HG02759 (cell line): Measurements from ENCODE around the gene GRK2.
"Not testable (repeated sequence)": the region's sequence is repeated elsewhere in the genome, so short reads cannot be mapped to it uniquely, and the experiment has no call there.

ENCODE experiments used
- ATAC-seq: cut with Tn5 transposase; IDR thresholded peaks from one replicate; pipeline ENCODE4 v1.9.1; 2021; ENCODE audit warnings: mild to moderate bottlenecking, moderate library complexity; ENCODE audit not compliant: unreplicated experiment

The GRK2 gene

DNA sequence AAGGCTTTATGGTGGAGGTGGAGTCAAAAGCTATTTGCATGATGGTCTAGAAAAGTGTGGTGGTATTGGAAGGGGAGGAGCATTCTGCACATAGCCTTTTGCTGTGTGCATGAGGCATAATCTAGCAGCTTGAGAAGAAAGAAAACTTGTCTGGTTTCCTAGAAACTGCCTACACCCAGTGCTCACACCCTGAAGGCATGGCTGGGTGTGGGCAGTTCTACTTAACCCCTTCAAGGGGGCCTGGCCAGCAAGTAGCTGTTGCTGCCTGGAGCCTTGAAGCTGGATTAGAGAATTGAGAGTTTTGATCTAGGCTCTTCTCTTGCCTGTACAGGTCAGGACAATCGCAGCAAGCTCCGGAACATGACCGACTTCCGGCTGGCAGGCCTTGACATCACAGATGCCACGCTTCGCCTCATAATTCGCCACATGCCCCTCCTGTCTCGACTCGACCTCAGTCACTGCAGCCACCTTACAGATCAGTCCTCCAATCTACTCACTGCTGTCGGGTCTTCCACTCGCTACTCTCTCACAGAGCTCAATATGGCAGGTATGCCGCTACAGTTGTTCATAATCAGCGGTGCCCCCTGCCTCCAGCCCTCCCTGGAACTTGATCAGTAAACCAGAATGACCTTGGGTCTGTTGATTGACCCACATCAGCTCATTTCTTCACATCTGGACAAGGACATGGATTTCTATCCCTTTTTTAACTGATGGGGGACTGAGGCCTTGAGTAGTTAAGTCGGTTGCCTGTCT is 12.2 kb upstream of the GRK2 start:
- no peak for ATAC-seq

DNA sequence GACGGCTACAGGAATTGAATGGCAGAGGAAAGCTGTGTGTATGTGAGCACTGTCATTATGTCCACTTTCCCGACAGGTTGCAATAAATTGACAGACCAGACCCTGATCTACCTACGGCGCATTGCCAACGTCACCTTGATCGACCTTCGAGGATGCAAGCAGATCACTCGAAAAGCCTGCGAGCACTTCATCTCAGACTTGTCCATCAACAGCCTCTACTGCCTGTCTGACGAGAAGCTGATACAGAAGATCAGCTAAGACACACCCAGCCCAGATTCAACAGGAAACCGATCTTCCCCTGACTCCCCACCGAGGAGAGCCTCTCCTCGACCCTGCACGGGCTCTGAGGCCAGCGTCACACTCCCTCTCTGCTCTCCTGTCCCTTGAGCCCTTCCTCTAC is 11.5 kb upstream of the GRK2 start:
- no peak for ATAC-seq

DNA sequence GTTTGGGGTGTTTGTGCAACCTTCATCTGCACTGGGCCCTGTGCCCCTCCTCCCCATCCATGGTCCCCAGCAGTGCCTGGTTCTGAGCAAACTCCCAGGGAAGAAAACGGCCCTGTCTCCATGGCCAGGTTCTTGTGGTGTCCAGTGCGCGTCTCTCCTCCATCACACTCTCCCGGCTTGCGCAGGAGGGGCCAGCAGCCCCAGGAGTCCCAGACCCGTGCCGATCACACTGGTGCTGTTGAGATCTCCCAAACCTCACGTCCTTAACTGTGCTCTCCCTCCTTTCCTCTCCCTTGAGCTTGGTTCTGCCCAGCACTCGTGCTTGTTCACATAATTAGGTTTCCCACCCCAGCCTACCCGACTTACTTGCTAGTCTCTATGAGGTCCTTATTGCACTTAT is 10.9 kb upstream of the GRK2 start:
- ATAC-seq: no peak

DNA sequence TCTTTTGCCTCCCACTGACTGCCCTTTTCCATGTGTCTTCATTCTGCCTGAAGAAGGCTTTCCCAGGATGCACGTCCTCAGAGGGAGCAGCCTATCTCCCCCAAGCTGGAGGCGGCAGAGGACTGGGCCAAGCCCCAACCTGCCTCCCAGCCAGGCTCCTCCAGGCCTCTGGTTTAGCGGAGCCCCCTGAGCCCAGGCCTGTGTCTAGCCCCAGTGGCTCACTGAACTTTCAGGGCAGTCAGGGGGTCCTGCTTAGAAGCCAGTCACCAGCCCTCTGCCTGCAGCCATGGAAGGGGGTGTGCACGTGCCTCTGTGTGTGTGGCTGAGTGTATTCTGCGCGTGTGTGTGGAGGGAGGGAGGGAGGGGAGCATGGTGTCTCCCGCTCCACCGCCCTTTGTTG is 10.4 kb upstream of the GRK2 start:
- ATAC-seq: no peak

DNA sequence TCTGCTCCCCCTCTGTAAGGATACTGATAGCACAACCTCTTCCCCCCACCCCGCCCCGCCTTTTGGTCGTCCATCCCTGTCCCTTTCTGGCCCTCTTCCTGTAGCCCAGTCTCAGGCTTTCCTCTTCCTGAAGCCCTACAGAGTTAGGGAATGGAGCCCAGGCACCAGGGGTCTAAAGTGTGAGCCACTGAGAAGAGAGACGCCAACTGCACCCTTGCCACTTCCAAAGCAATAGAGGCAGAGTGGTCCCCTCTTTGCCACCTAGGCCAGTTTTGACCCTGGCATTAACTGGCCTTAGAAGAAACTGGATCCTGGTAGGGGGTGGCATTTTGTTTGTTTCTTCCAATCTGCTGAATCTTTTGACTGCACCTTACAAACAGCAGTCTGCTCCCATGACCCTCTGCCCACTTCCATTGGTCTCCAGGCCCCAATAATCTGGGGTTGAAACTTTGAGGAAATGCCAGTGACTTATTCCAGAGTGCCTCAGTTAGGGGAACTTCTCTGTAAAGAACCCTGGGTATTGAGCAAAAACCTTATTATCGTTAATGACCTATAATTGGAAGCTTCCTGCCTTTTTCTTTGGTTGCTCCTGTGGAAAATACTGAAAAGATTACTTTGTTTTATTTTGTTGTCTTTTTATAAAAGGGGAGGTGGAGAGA is 9.7 kb upstream of the GRK2 start:
- no peak for ATAC-seq

DNA sequence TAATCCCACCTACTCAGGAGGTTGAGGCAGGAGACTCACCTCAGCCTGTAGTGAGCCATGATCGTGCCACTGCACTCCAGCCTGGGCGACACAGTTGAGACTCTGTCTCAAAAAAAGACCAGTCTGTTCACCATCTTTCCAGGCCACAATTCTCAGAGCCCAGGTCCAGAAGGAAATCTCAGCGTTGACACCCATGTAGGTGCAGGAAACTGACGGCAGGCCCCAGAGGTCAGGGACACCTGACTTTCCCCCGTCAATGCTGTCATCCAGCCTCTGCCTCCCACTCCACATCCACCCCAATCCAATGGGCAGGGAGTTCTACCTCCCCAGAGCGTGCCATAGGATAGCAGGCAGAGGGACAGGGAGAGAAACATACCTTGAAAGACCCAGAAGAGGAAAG is 5.9 kb upstream of the GRK2 start:
- ATAC-seq: no peak

DNA sequence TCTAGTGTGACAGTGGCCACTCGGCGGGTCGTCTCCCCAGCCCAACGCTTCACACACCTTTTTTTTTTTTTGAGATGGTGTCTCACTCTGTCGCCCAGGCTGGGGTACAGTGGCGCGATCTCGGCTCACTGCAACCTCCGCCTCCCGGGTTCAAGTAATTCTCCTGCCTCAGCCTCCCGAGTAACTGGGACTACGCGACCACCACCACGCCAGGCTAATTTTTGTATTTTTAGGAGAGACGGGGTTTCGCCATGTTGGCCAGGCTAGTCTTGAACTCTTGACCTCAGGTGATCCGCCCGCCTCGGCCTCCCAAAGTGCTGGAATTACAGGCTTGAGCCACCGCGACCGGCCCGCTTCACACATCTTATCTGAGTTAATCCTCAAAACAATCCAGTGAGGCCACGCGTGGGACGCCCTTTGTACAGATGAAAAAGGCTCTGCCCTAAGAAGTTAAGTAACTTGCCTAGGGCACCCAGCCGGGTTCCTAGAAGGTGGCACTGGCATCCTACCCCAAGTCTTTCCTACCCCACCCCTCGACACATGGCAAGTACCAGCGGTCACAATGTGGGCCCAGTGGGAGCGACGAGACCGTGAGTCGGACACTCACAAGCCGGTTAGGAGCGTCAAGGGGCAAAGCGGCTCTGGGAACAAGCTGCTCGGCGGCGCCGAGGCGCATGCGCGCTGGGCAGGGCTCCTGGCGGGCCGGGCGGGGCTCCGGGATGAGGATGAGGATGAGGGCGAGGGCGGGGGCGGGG is 5.2 kb upstream of the GRK2 start:
- ATAC-seq: not testable (repeated sequence)

DNA sequence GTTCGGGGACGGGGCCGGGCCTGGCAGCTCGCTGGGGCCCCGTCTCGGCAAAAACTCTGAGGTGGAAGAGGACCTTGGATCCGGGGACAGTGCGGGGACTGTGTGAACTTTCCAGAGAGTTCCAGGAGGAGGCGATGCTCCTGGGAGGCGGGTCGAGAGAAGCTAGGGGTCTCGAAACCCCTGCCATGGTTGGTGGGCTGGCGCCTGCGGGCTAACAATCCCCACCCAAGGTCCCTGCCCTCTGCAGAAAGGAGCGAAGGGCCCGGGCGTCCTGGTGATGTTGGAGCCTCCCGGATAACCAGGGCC is 4.7 kb upstream of the GRK2 start:
- no peak for ATAC-seq

DNA sequence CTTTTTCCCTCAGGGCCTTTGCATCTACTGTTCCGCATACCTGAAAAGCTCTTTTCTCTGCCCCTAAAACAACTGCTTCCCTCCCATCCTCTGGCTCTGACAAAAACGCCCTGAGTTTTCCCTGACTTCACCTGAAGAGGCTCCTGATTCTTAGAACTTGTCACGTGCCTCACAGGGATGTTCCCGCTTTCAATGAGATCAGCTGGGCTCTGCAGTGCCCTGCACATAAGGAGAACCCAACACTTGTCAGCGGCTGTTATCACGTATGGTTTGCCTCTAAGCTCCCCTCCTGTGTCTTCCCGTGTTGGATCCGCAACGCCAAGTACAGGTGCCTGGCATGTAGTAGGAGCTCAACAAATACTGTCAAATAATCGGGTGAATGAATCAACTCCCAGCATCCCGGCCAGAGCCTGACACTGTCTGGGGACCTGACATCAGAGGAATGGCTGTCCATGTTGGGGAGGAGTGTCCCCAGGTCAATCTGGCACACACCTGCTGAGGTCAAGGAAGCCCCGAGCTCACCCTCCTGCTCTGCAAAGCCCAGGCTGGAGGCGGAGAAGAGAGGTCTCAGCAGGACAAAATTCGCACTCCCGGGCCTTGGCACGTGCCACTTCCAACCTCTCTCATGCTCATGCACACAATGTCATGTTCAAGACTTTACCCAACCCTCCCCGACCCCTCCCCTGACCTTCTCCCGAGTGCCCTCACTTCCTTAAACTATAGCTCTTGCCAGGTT is 4.2 kb upstream of the GRK2 start:
- no peak for ATAC-seq

DNA sequence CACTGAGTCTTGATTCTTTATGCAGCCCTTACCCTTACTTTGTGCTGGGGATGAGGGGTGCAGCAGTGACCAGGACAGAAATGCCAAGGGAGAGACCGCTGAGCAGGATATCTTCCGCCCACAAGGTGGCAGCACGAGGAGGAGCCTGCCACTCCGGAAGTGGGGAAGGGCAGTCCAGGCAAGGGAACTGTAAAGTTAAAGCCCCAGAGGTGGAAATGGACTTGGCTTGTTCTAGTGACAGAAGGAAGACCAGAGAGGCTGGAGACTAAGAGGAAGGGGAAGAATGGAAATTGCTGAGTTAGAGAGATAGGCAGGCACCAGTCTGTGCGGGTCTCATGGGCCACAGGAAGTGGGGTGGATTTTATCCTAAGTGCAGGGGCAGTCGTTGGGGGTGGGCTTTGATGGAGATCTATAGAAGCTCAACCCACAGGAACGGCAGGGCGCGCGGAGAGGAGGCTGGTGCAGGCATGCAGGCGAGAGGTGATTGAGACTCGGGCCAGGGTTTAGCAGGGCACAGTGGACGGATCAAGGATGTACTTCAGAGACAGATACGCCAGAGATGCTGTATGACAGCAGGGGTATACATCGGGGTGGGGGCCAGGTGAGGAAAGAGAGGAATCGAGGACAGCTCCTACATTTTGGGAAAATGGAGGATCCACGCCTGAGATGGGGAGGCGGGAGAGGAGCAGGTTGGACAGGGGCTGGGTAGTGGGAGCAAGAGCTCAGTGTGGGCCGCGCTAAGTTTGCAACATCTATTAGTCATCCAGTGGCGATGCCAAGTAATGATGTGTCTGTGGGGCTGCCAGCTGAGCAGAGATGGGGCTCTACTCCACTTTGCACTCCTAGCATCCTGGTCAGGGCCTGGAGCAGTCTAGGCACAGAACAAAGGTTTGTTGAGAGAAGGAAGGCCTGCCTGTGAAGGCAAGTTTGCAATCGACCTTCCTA is 3.3 kb upstream of the GRK2 start:
- ATAC-seq: no peak

DNA sequence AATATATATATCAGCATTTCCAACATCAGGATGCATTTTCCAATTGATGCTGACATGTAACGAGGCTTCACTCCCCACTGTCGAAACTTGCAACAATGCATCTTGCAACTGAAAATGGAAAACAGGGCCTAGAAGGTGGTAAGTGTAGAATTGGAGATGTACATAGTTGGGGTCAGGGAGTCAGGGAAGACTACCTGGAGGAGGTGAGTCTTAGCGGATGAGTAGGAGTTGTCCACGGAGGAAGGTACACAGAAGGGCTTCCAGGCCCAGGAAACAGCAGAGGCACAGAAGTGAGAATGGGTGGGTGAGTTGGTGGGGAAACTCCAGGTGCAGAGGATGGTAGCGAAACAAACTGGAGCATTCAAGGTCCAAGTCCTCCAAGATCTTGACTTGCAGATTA is 2.0 kb upstream of the GRK2 start:
- no peak for ATAC-seq

DNA sequence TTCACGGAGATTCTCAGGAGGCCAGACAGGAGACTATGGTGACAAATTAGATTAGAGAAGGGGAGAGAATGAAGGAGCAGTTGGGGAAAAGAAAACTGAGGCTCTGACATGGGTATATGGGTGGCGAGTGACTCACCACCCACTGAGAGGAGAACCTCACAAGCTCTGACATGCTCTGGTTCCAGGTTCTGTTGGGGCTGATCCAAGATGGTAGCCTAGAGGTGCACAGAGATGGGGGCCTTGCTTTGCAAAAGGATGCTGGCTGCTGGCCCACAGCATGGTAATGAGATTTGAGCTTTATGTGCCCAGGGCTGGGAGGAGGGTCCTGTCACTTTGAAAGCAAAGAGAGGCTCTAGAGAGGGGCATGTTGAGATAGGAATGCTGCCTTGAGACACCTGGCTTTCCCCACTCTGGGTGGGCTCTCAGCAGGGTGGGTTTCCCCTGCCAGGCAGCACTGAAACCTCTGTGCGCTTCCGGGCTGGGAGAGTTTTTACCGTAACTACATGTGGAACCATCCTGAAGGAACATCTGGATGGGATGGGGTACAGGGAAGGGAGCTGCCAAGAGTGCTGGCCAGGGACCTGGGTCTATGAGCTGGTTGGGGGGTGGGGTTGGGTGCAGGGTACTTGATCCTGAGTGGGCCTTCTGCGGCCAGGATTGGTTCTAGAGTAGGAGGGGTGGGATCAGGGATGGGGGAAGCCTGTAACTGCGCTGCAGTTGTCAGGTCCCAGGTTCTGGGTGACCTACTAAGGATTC is 1.2 kb upstream of the GRK2 start:
- no peak for ATAC-seq

DNA sequence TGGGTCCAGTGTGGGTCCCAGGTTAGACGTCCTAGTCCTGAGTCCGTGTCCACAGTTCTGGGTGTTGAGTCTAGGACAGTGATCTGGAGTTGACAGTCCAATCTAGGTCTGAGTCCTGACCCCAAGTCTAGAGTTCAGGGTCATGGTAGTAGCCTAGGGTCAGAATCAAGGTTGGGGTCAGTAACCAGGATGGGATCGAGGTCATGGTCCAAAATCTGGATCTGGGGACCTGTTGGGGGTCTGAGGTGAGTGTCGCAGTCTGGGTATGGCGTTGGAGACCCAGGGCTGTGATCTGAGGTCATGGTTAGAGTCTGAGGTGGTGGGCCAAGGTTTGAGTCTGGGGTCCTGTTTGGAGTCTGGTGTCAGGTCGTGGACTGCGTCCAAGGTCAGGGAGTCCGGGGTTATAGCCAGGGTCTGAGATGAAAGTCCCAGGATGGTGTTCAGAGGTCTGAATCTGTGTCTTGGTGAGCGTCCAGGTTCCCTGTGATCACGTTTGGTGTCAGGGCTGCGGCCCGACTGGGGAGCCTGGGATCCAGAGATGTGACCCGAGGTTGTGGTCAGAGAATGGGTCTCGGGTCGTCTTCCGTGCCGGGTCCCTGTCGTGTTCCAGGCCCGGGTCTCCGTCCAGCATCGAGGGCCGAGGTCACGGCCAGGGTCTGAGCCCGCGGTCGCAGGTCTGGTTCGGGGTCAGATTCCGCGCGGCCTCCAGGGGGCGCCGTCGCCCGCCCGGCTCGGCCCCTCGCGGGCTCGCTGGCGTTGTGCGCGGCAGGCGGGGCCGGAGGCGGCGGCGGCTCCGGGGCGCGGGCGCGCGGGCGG is 432 bp upstream of the GRK2 start:
- peak; percentile 40 for ATAC-seq

DNA sequence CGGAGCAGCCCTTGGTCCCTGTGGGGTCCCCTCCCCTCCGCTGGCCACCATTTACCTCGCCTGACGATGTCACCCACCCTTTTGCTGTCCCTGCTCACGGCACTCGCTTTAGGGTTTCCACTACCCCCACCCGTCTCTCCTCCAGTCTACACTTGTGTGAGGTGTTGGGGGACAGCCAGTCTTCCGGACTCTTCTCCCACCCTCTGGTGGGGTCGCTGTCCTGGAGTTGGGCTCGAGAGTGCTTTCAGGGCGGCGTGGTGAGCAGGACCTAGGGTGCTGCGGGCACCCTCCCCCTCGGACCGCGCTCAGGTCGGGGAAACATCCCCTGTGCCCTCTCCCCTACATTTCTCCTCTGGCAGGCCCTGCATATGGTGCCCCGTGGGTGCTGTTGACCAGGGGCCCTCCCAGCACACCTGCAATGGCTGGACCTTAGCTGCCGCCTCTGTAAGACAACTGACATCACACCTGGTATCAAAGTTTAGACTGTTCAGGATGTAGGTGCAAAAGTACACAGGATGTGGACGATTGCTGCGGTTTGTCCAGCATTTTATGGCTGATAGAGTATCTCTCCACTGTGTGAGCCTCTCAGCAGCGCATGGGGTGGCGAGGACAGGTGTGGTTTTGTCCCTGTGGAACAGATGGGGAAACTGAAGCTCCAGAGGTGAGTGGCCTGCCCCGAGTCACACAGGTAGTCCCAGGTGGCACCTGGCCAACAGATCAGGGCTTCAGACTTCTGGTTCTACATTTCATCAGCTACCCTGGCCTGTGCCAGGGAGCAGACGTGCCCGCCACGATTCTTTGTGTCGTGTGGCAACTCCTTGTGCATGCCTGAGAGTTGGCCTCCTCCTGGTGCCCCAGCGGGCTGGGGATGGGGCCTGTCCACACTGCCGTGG is 1.2 kb downstream of the GRK2 start:
- no peak for ATAC-seq

DNA sequence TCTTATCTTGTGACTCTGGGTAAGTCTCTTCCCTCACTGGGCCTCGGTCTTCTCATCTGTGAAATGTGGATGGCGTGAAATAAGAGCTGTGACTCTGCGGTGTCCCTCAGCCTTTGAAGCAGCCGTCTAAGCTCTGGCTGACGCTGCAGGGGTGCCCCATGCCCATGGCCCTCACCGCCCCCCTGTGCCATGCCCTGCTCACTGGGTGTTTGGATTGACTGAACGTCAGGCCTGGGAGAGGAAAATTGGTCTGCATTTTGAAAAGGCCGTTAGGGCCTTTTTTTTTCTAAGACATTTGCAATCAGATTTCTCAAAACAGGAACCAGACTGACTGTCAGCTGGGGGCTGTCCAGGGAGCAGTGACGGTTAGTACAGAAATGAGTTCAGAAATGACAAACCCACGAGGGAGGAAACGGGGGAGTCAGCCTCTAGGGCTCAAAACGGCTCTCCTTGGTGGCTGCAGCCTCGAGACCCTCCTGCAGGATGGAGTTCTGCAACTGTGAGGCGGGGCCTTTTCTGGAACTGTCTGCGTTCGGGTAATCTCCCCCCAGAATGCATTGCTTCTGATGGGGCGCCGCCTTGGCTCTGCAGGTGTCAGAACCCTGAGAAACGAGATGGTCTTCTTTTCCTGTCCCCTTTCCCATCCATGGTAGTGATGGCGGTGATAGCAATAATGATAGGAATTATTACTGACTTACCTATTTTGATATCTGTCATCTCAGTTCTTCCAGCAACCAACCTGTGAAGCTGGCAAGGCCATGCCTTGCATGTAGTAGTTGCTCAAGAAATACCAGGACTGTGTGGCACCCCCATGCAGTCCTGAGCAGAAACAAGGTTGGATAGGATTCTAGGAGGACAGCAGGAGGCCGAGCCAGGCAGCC is 2.0 kb downstream of the GRK2 start:
- peak; percentile 37 for ATAC-seq

DNA sequence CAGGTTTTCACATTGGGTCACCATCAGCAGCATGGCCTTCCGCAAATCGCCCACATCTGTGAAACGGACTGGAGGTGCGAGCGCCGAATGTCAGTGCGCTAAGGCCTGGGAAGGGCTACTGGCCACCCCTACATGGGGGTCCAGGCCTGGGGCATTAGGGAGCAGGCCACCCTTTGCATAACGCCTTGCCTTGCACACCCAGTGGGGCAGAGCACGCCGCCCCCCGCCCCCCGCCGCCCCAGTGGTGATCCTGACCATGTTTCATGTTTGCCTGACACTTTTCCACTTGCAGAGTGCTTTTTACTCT is 2.6 kb downstream of the GRK2 start:
- ATAC-seq: no peak
